GM12878 (cell line): ENCODE data around the gene TNFAIP8L2.

Experiments used
- BHLHE40 ChIP-seq, 2 experiments: fragments of 450-650 bp in 1 of 2; IDR thresholded peaks; 2 replicates each; pipeline ENCODE4 v1.6.1; 2011 to 2017; ENCODE audit warnings: low read depth in 2 of 2, borderline replicate concordance in 1 of 2, improper control_type of control experiment in 1 of 2, low read length in 1 of 2, mild to moderate bottlenecking in 1 of 2
- BRCA1 ChIP-seq: IDR thresholded peaks from 2 replicates; pipeline ENCODE4 v1.6.1; 2011; ENCODE audit warnings: low read depth, low read length, improper control_type of control experiment
- CTCF ChIP-seq, 3 experiments: IDR thresholded peaks in 2 of 3; conservative IDR thresholded peaks in 1 of 3; 2 replicates each; pipeline ENCODE4 v1.5.1; 2011; ENCODE audit warnings: low read depth in 3 of 3, low read length in 3 of 3, mild to moderate bottlenecking in 3 of 3, control low read depth in 2 of 3, moderate library complexity in 2 of 3, inconsistent platforms in 1 of 3, mixed read lengths in 1 of 3; ENCODE audit not compliant: control insufficient read depth in 2 of 3, insufficient read depth in 1 of 3; ENCODE audit errors: extremely low read depth in 1 of 3
- FOXM1 ChIP-seq: IDR thresholded peaks from 2 replicates; pipeline ENCODE4 v1.6.1; 2012; ENCODE audit warnings: low read depth, mild to moderate bottlenecking, inconsistent platforms, low read length, moderate library complexity
- POU2F2 ChIP-seq: IDR thresholded peaks from 3 replicates; pipeline ENCODE4 v1.6.1; 2011; ENCODE audit warnings: low read depth, mild to moderate bottlenecking, low read length, borderline replicate concordance
- REST ChIP-seq: IDR thresholded peaks from 2 replicates; pipeline ENCODE4 v1.6.1; 2012; ENCODE audit warnings: mild to moderate bottlenecking, low read depth, low read length
- STAT3 ChIP-seq: IDR thresholded peaks from 2 replicates; pipeline ENCODE4 v1.6.1; 2011; ENCODE audit warnings: low read depth, low read length, improper control_type of control experiment

- no peak for TF ChIP-seq BHLHE40 (IDR thresholded peaks at IDR 0.05; ENCODE audit: borderline replicate concordance in 1 of 2, low read depth in 2 of 2, low read length in 1 of 2)
- no peak for TF ChIP-seq FOXM1
- TF ChIP-seq STAT3: no peak
- TF ChIP-seq CTCF (IDR thresholded peaks at IDR 0.05 in 2 of 3, conservative IDR thresholded peaks at IDR 0.05 in 1 of 3; ENCODE audit: control insufficient read depth in 2 of 3, extremely low read depth in 1 of 3, insufficient read depth in 1 of 3, low read depth in 3 of 3, low read length in 3 of 3): no peak
- TF ChIP-seq BRCA1: no peak
- TF ChIP-seq REST: no peak
- no peak for TF ChIP-seq POU2F2
Observed at GRCh38 chr1:151165281-151165737, 8.9 kb downstream of the TNFAIP8L2 start.
